ENCODE measurements around the gene SORCS2. TPM values are rescaled to one million over a fixed set of nuclear protein-coding genes. Genes with fewer than 3 reads are reported as not detected.

The SORCS2 gene
- total and polyA plus RNA-seq, 2 of the 13 experiments (the other 11 are each of a cell fraction or from before 2014, with no cell fraction given) = 0.82 to 1.0 TPM

GRCh38 chr4:7581477-7581876, 389.1 kb downstream of the SORCS2 start (continued):
- peak; percentile 96 to 99 for TF ChIP-seq REST (IDR thresholded peaks at IDR 0.05; ENCODE audit: borderline replicate concordance in 1 of 2, low read depth in 1 of 2, low read length in 2 of 2)
- TF ChIP-seq MXD3 (CRISPR knock-in tag; IDR thresholded peaks at IDR 0.05) = peak; percentile 34; the same call in 1 of the 2 replicates
- peak; percentile 49; the same call in 1 of the 2 replicates for TF ChIP-seq HBP1 (CRISPR knock-in tag; IDR thresholded peaks at IDR 0.05; ENCODE audit: low read depth)

GRCh38 chr4:7582313-7583097, 390.2 kb downstream of the SORCS2 start:
- POLR2A ChIA-PET = no interaction called here
- no peak for ATAC-seq
- no peak for FAIRE-seq
- 88% methylated on average over 16 of the region's 16 CpGs for WGBS (ENCODE audit: low lambda C conversion rate)
- H2AFZ ChIP-seq (ENCODE audit: low read length) = no peak overlapping the region
- intact Hi-C loops (cut with micrococcal nuclease; ENCODE audit: unreplicated experiment) (no loop called here), in situ Hi-C loops (cut with HindIII; ENCODE audit: extremely low pct_ligation_motif_present, low pct_unique_long_range_greater_than_20kb) (no loop called here)
- H3K36me3 ChIP-seq (replicated peaks in 1 of 2; ENCODE audit: control insufficient read depth in 1 of 2, insufficient read depth in 2 of 2, low read length in 2 of 2) = no peaks in the 10 kb centered on the region
- no peaks in the 10 kb centered on the region for H3K27me3 ChIP-seq (ENCODE audit: control insufficient read depth in 1 of 2, insufficient read depth in 2 of 2, low read length in 2 of 2)
- no peaks in the 10 kb centered on the region for H3K4me1 ChIP-seq (ENCODE audit: insufficient read depth, low read length)
- no peak for DNase-seq (ENCODE audit: low spot score)
- no peak overlapping the region for H3K27ac ChIP-seq (ENCODE audit: extremely low read length, insufficient read depth, low read length)
- CTCF ChIA-PET (ENCODE audit: low intra/inter-chr PET ratio, low total read pairs) = no interaction called here
- no peaks in the 10 kb centered on the region for H3K79me2 ChIP-seq (ENCODE audit: insufficient read depth, low read length)
- no TSS peak for BruUV-seq (replicated peaks)
- H3K9ac ChIP-seq (ENCODE audit: insufficient read depth, low read depth, low read length) = no peak overlapping the region
- H3K4me2 ChIP-seq (ENCODE audit: low read depth, low read length) = no peak overlapping the region
- no peaks in the 10 kb centered on the region for H4K20me1 ChIP-seq (ENCODE audit: insufficient read depth, low read length)
- H3K4me3 ChIP-seq (replicated peaks in 1 of 3; ENCODE audit: insufficient read depth in 1 of 3, low read depth in 2 of 3, low read length in 3 of 3) = no peak overlapping the region
- peaks cover 25% of the 10 kb centered on the region for H3K9me3 ChIP-seq (ENCODE audit: low read length)
- TF ChIP-seq RARA (CRISPR knock-in tag; IDR thresholded peaks at IDR 0.05) = no peak
- no peak for TF ChIP-seq MED13 (CRISPR knock-in tag; IDR thresholded peaks at IDR 0.05)
- TF ChIP-seq ZNF816 (CRISPR knock-in tag; IDR thresholded peaks at IDR 0.05; ENCODE audit: borderline replicate concordance) = no peak
- TF ChIP-seq ATF5 (CRISPR knock-in tag; IDR thresholded peaks at IDR 0.05; ENCODE audit: low read depth) = no peak
- TF ChIP-seq SP1 (IDR thresholded peaks at IDR 0.05) = no peak
- no peak for TF ChIP-seq SP1 (CRISPR knock-in tag; IDR thresholded peaks at IDR 0.05)
- TF ChIP-seq YY1 (IDR thresholded peaks at IDR 0.05; ENCODE audit: insufficient read depth, insufficient replicate concordance, low read depth, low read length) = no peak
- TF ChIP-seq CREBL2 (CRISPR knock-in tag; IDR thresholded peaks at IDR 0.05; ENCODE audit: borderline replicate concordance) = no peak
- no peak for TF ChIP-seq ZBTB38 (CRISPR knock-in tag; IDR thresholded peaks at IDR 0.05)
- no peak for TF ChIP-seq KDM5B (CRISPR knock-in tag; IDR thresholded peaks at IDR 0.05; ENCODE audit: borderline replicate concordance)
- no peak for TF ChIP-seq ZSCAN25 (CRISPR knock-in tag; IDR thresholded peaks at IDR 0.05)
